HL-60/S4 treated with retinoic acid at 250 ng/mL for 4 days and 3 days (cell line): ENCODE measurements around the gene HRAS.

Experiments
- in situ Hi-C: fragments of 300-500 bp; cut with MboI; formaldehyde crosslinking; loops from 2 replicates; pipeline ENCODE4 v1.7.0; 2022; ENCODE audit warnings: low sequenced_read_pairs

HRAS gene

DNA sequence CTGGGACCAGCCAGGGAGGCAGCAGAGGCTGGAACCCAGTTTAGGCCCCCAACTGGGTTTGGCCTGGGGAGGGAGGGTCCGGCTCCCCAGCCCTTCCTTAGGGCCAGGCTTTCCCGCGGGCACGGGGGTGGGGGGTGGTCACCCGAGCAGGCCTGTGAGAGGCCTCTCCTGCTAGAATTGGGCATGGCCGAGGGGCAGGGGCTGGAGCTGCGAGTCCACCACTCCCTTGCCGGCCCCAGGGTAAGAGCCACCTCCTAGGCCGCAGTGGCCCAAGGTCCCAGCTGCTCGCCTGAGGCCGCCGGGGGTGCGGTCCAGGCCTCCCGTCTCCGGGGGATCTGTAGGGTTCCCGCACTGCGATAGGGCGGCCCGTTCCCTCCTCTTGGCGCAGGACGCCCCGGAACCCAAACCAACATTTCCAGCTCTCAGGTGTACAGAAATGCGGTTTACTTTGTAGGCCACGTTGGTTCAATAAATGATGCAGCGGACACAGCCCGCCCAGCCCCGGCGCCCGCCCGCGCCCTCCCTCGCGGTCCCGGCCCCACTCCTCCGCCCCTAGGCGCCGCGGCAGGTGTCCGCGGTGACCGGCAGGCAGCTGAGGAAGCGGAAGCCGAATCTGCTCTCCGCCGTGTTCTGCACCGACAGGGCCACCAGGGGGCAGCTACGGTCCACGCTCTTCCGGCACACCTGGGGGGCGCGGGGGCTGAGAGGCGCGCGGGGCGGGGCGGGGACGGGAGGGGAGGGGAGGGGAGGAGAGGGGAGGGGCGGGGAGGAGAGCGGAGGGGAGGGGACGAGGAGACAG, 19.3 kb upstream of the HRAS start:
- in situ Hi-C loops = no loop called here

GRCh38 chr11:553988-554340, 18.6 kb upstream of the HRAS start:
- in situ Hi-C loops = no loop called here

GRCh38 chr11:553083-553987, 18.0 kb upstream of the HRAS start:
- in situ Hi-C loops = no loop called here

DNA sequence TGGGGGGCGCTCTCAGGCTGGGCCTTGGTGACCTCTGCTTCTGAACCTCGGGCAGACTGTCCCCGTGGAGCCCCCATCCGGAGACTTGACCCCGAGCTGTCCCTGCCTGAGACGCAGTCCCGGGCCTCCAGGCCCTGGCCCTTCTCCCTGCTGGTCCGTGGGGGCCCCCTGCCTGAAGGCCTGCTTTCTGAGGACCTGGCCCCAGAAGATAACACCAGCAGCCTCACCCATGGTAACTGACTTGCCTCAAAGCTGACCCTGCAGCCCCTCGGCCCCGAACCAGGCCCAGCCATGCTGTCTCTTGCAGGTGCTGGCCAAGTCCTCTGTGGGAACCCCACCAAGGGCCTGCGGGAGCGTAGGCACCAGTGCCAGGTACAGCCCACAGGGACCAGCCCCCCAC, 16.2 kb upstream of the HRAS start:
- in situ Hi-C loops = no loop called here

- in situ Hi-C loops = no loop called here
Measured at GRCh38 chr11:551131-551530, 15.8 kb upstream of the HRAS start.

DNA sequence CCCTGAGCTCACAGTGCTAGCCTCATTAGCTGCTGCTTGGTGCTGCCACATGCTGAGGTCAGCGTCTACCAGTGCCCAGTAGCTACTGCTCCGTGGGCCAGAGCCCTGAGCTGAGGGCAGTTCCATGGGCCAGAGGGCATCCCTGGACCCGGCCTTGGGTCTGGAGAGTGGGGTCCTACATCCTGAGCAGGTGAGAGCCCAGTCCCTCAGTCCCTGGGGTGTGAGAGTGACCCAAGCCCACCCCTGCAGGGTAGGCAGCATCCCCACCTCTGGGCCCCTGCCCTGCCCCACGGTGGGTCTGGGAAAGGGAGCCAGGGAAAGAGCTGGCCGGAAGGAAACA, 15.3 kb upstream of the HRAS start:
- in situ Hi-C loops = no loop called here

DNA sequence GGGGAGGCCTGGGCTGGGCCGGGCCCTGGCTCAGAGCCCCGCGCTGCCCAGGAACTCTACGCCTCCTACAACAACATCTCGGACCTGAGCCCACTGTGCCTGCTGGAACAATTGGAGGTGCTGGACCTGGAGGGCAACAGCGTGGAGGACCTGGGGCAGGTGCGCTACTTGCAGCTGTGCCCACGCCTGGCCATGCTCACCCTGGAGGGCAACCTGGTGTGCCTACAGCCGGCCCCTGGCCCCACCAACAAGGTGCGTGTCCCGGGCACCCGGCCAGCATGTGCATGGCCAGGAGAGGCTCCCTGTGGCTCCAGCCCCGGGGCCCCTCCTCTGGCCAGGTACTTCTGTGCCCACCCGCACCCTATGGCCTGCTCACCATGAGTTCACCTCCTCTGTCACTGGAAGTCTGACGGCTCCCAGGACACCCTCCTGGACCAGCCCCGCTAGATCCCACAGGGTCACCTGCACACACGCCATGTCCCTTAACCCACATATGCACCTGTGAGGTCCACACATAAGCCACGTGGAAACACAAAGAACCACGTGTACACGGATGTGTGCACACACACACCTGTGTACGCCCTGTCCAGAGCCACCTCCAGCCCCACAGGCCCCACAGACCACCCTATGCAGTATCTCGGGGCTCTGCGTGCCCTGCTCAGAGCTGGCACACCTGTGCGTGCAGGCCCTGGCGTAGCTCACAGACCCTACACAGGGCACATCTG, 14.8 kb upstream of the HRAS start:
- in situ Hi-C loops = no loop called here

DNA sequence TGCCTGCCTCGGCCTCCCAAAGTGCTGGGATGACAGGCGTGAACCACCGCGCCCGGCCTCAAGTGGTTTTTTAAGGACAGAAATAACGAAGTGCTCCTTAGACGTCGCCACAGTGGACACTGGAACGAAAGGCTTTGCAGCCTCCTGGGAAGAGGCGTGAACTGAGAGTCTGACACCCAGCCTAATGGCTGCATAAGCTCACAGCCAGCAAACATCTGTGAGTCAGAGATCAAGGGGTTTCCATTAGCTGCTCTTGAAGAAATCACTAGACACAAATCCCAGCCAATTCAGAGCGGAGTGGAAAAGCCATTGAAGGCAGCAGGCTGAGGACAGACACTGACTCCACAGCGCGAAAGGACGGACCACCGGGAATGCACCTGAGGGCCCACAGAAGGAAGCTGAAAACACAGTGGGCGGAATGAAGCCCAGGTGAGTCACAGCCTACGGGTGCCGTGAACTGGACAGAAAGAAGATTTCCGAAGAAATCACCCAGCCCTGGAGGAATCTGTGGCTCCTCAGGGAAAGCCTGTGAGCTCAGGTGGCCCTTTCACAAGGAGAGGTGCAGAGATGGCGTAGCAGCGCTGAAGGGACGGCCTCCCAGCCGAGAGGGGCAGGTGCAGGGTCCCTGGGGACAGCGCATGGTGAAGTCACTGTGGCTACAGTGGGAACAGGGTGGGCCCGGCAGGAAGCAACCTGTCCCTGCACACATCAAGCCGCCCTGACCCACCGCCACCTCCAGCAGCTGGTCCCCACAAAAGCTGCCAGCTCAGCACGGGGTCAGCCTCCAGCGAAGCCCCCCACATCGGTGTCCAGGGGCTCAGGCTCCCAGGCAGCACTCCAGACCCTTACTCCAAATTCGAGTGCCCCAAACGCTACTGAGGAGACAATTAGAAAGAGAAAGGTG, 13.6 kb upstream of the HRAS start:
- in situ Hi-C loops = no loop called here

- in situ Hi-C loops = no loop called here
Measured at GRCh38 chr11:545171-545570, 9.8 kb upstream of the HRAS start.

DNA sequence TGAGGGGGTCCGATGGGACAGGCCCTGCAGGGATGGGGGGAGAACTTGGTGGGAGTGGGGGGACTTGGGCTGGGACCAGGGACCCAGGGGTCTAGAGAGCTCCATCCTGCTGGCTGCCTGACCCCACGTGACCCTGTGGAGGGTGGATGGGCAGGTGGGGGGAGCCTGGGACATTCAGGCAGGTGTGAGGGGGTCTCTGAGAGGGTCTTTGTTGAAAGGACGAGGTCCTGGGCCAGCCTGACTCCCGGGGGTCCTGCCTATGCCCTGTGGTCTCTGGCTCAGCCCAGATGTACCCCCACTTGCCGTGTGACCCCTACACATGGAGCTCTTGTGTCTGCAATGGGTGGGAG, 9.4 kb upstream of the HRAS start:
- in situ Hi-C loops = no loop called here

DNA sequence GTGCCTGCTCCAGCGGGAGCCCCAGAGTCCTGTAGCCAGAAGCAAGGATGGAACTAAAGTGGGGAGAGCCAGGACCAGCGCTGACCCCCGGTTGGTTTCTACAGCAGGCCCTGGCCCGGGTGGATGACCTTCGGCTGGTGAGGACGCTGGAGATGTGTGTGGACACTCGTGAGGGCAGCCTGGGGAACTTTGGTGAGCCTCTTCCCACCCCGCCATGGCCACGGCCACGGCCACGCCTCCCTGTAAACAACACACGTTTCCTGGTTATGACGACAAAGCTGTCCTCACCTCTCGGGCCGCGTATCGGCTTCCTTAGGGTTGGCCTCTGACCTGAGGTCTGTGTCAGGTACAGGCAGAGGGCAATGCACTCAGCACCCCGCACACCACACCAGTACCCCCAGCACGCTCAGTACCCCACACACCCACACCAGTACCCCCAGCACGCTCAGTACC, 6.1 kb upstream of the HRAS start:
- in situ Hi-C loops = no loop called here

DNA sequence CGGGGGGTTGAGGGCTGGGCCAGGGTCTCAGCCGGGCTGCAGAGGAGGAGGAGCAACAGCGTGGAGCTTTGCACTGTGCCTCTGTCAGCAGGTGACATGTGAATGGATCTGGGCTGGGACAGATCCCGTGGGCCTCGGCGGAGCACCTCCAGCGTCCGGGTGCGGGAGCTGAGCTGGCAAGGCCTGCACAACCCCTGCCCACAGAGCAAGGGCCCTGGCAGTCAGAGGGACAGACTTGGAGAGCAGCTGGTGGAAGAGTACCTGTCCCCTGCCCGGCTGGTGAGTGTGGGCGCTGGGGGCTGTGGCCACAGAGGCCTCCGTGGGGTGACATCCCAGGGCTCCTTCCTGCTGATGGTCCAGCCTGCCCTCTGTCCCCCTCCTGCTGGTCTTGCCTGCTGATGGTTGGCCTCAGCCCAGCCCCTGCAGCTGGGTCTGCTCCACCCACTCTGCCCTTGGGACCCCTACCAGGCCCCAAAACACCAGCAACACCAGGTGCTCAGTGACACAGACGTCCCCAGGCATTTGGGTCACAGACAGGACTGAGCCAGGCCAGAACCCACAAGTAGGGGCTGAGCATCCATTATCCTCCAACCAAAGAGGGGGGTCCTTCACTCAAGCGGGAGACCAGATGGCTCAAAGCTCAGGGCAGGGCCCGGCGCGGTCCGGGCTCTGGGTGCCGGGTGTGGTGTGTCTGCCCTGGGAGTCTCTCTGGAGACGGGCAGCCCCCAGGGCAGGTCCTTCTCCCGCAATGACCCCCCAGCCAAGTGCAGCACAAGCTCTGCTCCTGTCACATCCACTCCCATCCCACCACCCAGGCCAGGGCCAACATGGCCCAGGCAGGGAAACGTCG, 5.4 kb upstream of the HRAS start:
- in situ Hi-C loops = no loop called here

GRCh38 chr11:539971-540481, 4.7 kb upstream of the HRAS start:
- in situ Hi-C loops = no loop called here

GRCh38 chr11:538431-539051, 3.2 kb upstream of the HRAS start:
- in situ Hi-C loops = no loop called here

DNA sequence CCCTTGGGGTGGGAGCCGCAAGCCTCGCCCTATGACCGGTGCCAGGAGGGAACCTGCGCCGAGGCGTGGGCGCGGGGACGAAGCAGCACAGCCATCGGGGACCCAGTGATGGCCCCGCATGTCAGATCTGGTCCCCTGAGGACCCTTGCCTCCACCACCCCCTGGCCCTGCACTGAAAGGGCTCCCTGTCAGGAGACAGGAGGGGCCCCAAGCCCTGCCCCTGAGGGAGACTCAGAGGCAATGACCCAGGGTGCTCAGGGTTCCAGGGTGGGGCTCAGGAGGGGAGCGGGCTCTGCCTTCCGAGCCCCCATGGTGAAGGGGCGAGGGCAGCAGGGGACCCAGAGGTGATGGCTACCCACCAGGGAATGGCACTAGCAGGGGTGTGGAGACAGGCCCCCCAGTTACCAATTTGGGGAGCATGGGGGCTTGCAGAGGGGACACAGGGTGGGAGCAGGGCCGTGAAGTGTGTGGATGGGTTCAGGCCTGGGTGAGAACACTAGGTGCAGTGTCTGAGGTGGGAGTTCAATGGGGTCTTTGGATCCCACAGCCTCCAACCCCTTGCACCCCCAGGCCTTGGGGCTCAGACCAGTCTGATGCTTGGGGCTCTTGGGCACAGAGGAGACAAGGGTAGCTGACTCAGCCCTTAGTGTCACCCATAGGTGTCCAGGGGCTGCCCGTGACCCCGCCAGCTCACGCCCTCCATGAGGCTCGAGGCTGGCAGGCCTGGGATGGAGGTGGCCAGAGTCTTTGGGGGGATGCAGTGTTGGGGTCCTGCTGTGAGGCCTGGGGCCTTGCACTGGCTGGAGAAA, 2.5 kb upstream of the HRAS start:
- in situ Hi-C loops = no loop called here

GRCh38 chr11:536841-537621, 1.7 kb upstream of the HRAS start, which contains the start of gene LRRC56:
Gene LRRC56, plus strand, starts transcription at chr11:537527. Its CDS starts 3,158 bp downstream, at chr11:540685.
- in situ Hi-C loops = no loop called here

DNA sequence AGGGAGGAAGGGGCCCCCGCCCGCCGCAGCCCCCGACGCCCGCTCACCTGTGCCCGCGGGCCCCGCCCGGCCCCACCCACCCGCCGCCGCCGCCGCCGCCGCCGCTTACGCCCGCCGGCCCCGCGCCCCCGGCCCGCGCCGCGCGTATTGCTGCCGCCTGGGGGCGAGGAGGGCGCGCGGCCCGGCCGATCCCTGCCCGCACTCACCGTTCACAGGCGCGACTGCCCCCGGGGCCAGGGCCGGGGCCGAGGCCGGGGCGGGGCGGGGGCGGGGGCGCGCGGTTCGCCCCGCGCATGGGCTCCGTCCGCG, 212 bp downstream of the HRAS start:
- in situ Hi-C loops = no loop called here
